H9 (cell line): ENCODE measurements around the gene RCAN3. TPM values are rescaled to one million over a fixed set of nuclear protein-coding genes. Genes with fewer than 3 reads are reported as not detected.

Experiments used
- DNase-seq: peaks from one replicate; pipeline ENCODE4 v3.0.0-alpha.2; 2017
- H2AFZ ChIP-seq: one replicate; pipeline ENCODE4 v1.6.1; 2013; ENCODE audit warnings: mild to moderate bottlenecking, low read length, control low read depth, moderate library complexity
- H2AK5ac ChIP-seq: 2 replicates; pipeline ENCODE4 v1.6.1; 2013; ENCODE audit warnings: low read length, control low read depth, mixed read lengths; ENCODE audit not compliant: insufficient read length
- H2BK120ac ChIP-seq: one replicate; pipeline ENCODE4 v1.6.1; 2013; ENCODE audit warnings: low read depth, mild to moderate bottlenecking, low read length, control low read depth, inconsistent platforms; ENCODE audit not compliant: poor library complexity, severe bottlenecking
- H2BK12ac ChIP-seq: 2 replicates; pipeline ENCODE4 v1.6.1; 2013; ENCODE audit warnings: low read length, control low read depth, mixed read lengths, low read depth; ENCODE audit not compliant: insufficient read length
- H2BK15ac ChIP-seq: 2 replicates; pipeline ENCODE4 v1.6.1; 2013; ENCODE audit warnings: low read depth, low read length, control low read depth
- H2BK20ac ChIP-seq: one replicate; pipeline ENCODE4 v1.6.1; 2013; ENCODE audit warnings: low read depth, mild to moderate bottlenecking, low read length, control low read depth, inconsistent platforms; ENCODE audit not compliant: poor library complexity, severe bottlenecking
- H2BK5ac ChIP-seq: 2 replicates; pipeline ENCODE4 v1.6.1; 2013; ENCODE audit warnings: low read length, control low read depth, mixed read lengths; ENCODE audit not compliant: insufficient read length
- H3K14ac ChIP-seq: 2 replicates; pipeline ENCODE4 v1.6.1; 2013; ENCODE audit warnings: low read length, control low read depth; ENCODE audit not compliant: insufficient read depth
- H3K18ac ChIP-seq: 2 replicates; pipeline ENCODE4 v1.6.1; 2013; ENCODE audit warnings: low read depth, mild to moderate bottlenecking, mixed read lengths, low read length, control low read depth; ENCODE audit not compliant: insufficient read length
- H3K23ac ChIP-seq: 2 replicates; pipeline ENCODE4 v1.6.1; 2013; ENCODE audit warnings: low read length, control low read depth, mixed read lengths, low read depth; ENCODE audit not compliant: insufficient read length
- H3K23me2 ChIP-seq: 2 replicates; pipeline ENCODE4 v1.6.1; 2013; ENCODE audit warnings: low read depth, mild to moderate bottlenecking, mixed read lengths, low read length, control low read depth; ENCODE audit not compliant: insufficient read length, poor library complexity, severe bottlenecking
- H3K27ac ChIP-seq: 2 replicates; pipeline ENCODE4 v1.5.1; 2013; ENCODE audit warnings: low read length, control low read depth, mixed read lengths, low read depth; ENCODE audit not compliant: insufficient read length
- H3K27me3 ChIP-seq: 2 replicates; pipeline ENCODE4 v1.6.1; 2013; ENCODE audit warnings: low read length, control low read depth, inconsistent platforms; ENCODE audit not compliant: insufficient read depth
- H3K4ac ChIP-seq: 2 replicates; pipeline ENCODE4 v1.6.1; 2013; ENCODE audit warnings: low read depth, mild to moderate bottlenecking, control low read depth, inconsistent platforms, low read length, moderate library complexity
- H3K4me1 ChIP-seq: 2 replicates; pipeline ENCODE4 v1.6.1; 2013; ENCODE audit warnings: low read length, control low read depth, inconsistent platforms; ENCODE audit not compliant: insufficient read depth
- H3K4me2 ChIP-seq: 2 replicates; pipeline ENCODE4 v1.6.1; 2013; ENCODE audit warnings: low read length, control low read depth, mixed read lengths; ENCODE audit not compliant: insufficient read length, insufficient read depth
- H3K56ac ChIP-seq: 2 replicates; pipeline ENCODE4 v1.6.1; 2013; ENCODE audit warnings: low read depth, mild to moderate bottlenecking, mixed read lengths, low read length, control low read depth; ENCODE audit not compliant: insufficient read length
- H3K79me1 ChIP-seq: 2 replicates; pipeline ENCODE4 v1.6.1; 2013; ENCODE audit warnings: low read depth, mild to moderate bottlenecking, moderate library complexity, low read length, control low read depth, inconsistent platforms; ENCODE audit not compliant: insufficient read depth, poor library complexity, severe bottlenecking
- H3K79me2 ChIP-seq: 2 replicates; pipeline ENCODE4 v1.6.1; 2013; ENCODE audit warnings: low read length, control low read depth, inconsistent platforms; ENCODE audit not compliant: insufficient read depth
- H3K9ac ChIP-seq: 2 replicates; pipeline ENCODE4 v1.6.1; 2013; ENCODE audit warnings: low read length, control low read depth, mixed read lengths; ENCODE audit not compliant: insufficient read length; ENCODE audit errors: extremely low read depth
- H3K9me3 ChIP-seq: one replicate; pipeline ENCODE4 v1.6.1; 2013; ENCODE audit warnings: low read depth, low read length, inconsistent platforms; ENCODE audit not compliant: control insufficient read depth
- H3T11ph ChIP-seq: one replicate; pipeline ENCODE4 v1.6.1; 2013; ENCODE audit warnings: mild to moderate bottlenecking, low read length, control low read depth, inconsistent platforms
- H4K20me1 ChIP-seq: one replicate; pipeline ENCODE4 v1.6.1; 2013; ENCODE audit not compliant: control insufficient read depth, insufficient read length, insufficient read depth
- H4K5ac ChIP-seq: 2 replicates; pipeline ENCODE4 v1.6.1; 2013; ENCODE audit warnings: low read depth, mild to moderate bottlenecking, mixed read lengths, low read length, control low read depth; ENCODE audit not compliant: insufficient read length
- H4K8ac ChIP-seq: replicated peaks from 2 replicates; pipeline ENCODE4 v1.6.1; 2013; ENCODE audit warnings: low read length, control low read depth, mixed read lengths, low read depth; ENCODE audit not compliant: insufficient read length
- H4K91ac ChIP-seq: 2 replicates; pipeline ENCODE4 v1.6.1; 2013; ENCODE audit warnings: low read depth, mild to moderate bottlenecking, moderate library complexity, mixed read lengths, low read length, control low read depth; ENCODE audit not compliant: insufficient read length
- H3K27ac Mint-ChIP-seq, 3 experiments: 2 replicates in 2 of 3; 3 replicates in 1 of 3; pipeline ENCODE4 v1.8.0; 2020 to 2021; ENCODE audit warnings: mixed read lengths in 3 of 3, mild to moderate bottlenecking in 1 of 3, moderate library complexity in 1 of 3
- H3K27me3 Mint-ChIP-seq: 2 replicates; pipeline ENCODE4 v1.8.0; 2021; ENCODE audit warnings: low read depth, mild to moderate bottlenecking, moderate library complexity, mixed read lengths
- H3K36me3 Mint-ChIP-seq, 3 experiments: 2 replicates in 2 of 3; 3 replicates in 1 of 3; pipeline ENCODE4 v1.8.0; 2020 to 2021; ENCODE audit warnings: low read depth in 3 of 3, mixed read lengths in 3 of 3; ENCODE audit not compliant: insufficient read depth in 1 of 3
- H3K4me1 Mint-ChIP-seq, 2 experiments: 2 replicates each; pipeline ENCODE4 v1.8.0; 2020; ENCODE audit warnings: mixed read lengths in 2 of 2
- H3K4me3 Mint-ChIP-seq, 2 experiments: 2 replicates in 1 of 2; 3 replicates in 1 of 2; pipeline ENCODE4 v1.8.0; 2020 to 2021; ENCODE audit warnings: mild to moderate bottlenecking in 2 of 2, mixed read lengths in 2 of 2, moderate library complexity in 1 of 2
- H3K9me3 Mint-ChIP-seq, 2 experiments: 2 replicates in 1 of 2; 3 replicates in 1 of 2; pipeline ENCODE4 v1.8.0; 2020; ENCODE audit warnings: mild to moderate bottlenecking in 2 of 2, mixed read lengths in 2 of 2, moderate library complexity in 1 of 2
- CTCF ChIP-seq: fragments of 200-600 bp; sonication (generic); conservative IDR thresholded peaks from 3 replicates; pipeline ENCODE4 v1.8.0; 2021; ENCODE audit warnings: antibody characterized with exemption, mild to moderate bottlenecking
- WGBS: extraction: QIAGEN DNeasy Blood & Tissue Kit; methylation state at CpG from one replicate; pipeline ENCODE4 v1.1.7; 2013; ENCODE audit warnings: missing lambda C conversion rate, low lambda C conversion rate, mixed read lengths; ENCODE audit not compliant: insufficient read length; ENCODE audit errors: extremely low coverage; 5-methylcytosine and 5-hydroxymethylcytosine counted together
- total RNA-seq: library from RNA; stranded (reverse); gene quantifications from 2 replicates; pipeline ENCODE4 v1.2.1, GENCODE V29; 2021

Gene RCAN3
- total RNA-seq, 1 experiment from 2014 or later, result 13.0 TPM

- Histone ChIP-seq H2AK5ac (no peak overlapping the region), H4K5ac (no peak overlapping the region), H3K23ac (no peak overlapping the region), H3K4ac (no peak overlapping the region), H2BK20ac (no peak overlapping the region), H4K91ac (no peak overlapping the region), H3K9ac (no peak overlapping the region), H2BK12ac (no peak overlapping the region), H3K79me1 (no peaks in the 10 kb centered on the region), H3K56ac (no peak overlapping the region), H3K4me1 (0 out of 2 replicates have a peak, but pooled peaks cover 2% of the 10 kb centered on the region), H3K27ac (no peak overlapping the region), H3K27me3 (no peaks in the 10 kb centered on the region; the same call in 1 of the 2 replicates), H3K9me3 (no peaks in the 10 kb centered on the region), H2BK120ac (no peak overlapping the region), H3K4me2 (peak overlapping the region; percentile 42), H3K14ac (no peak overlapping the region), H3T11ph (no peak overlapping the region), H2BK15ac (no peak overlapping the region), H2BK5ac (no peak overlapping the region), H3K79me2 (no peaks in the 10 kb centered on the region), H4K8ac (no peak overlapping the region), H3K23me2 (peaks cover 7% of the 10 kb centered on the region), H4K20me1 (no peaks in the 10 kb centered on the region), H2AFZ (no peak overlapping the region), H3K18ac (no peak overlapping the region)
- H3K27me3 Mint-ChIP-seq, result peaks cover 49% of the 10 kb centered on the region
- TF ChIP-seq CTCF, result no peak
- H3K36me3 Mint-ChIP-seq, result no peaks in the 10 kb centered on the region; a peak in 1 of 7 replicates
- DNase-seq, result no peak
- H3K9me3 Mint-ChIP-seq, result no peaks in the 10 kb centered on the region
- peaks cover 17 to 27% of the 10 kb centered on the region in 2 experiments for H3K4me1 Mint-ChIP-seq
- no CpG with 5 or more reads among the region's 19 CpGs for WGBS
- peak overlapping the region; percentile 59 to 81 for H3K4me3 Mint-ChIP-seq
- no peak overlapping the region for H3K27ac Mint-ChIP-seq
Measured at GRCh38 chr1:24556414-24556795, 53.8 kb downstream of the RCAN3 start.
